Measurements from ENCODE around the gene AURKAIP1. TPM values are rescaled to one million over a fixed set of nuclear protein-coding genes. Genes with fewer than 3 reads are reported as not detected.
A peak's percentile ranks its signal among the peaks of the same experiment; 100 is the strongest.

Gene AURKAIP1
- total and polyA plus RNA-seq, 2 of the 13 experiments (the other 11 are each of a cell fraction or from before 2014, with no cell fraction given), result 69.5 to 175 TPM

- peak; percentile 47; the same call in 1 of the 2 replicates for TF ChIP-seq ZNF503 (CRISPR knock-in tag; IDR thresholded peaks at IDR 0.05)
- peak; percentile 15; the same call in 1 of the 2 replicates for TF ChIP-seq JUNB (CRISPR knock-in tag; IDR thresholded peaks at IDR 0.05; ENCODE audit: borderline replicate concordance)
- TF ChIP-seq MTERF4 (CRISPR knock-in tag; IDR thresholded peaks at IDR 0.05), result no peak; the same call in 1 of the 2 replicates
- no peak for TF ChIP-seq SMYD3 (CRISPR knock-in tag; IDR thresholded peaks at IDR 0.05)
- TF ChIP-seq SALL1 (CRISPR knock-in tag; IDR thresholded peaks at IDR 0.05), result peak; percentile 90
- no peak for TF ChIP-seq ZNF770 (CRISPR knock-in tag; IDR thresholded peaks at IDR 0.05)
- TF ChIP-seq FLYWCH1 (CRISPR knock-in tag; IDR thresholded peaks at IDR 0.05), result no peak
- no peak; the same call in 1 of the 2 replicates for TF ChIP-seq ZNF543 (CRISPR knock-in tag; IDR thresholded peaks at IDR 0.05)
- TF ChIP-seq PRDM15 (CRISPR knock-in tag; IDR thresholded peaks at IDR 0.05), result no peak
- peak; percentile 37; the same call in 1 of the 2 replicates for TF ChIP-seq ZNF121 (CRISPR knock-in tag; IDR thresholded peaks at IDR 0.05)
- TF ChIP-seq MXI1 (IDR thresholded peaks at IDR 0.05; ENCODE audit: borderline replicate concordance, low read depth, low read length), result peak; percentile 85; the same call in 1 of the 3 replicates
- peak; percentile 59 for TF ChIP-seq ZNF772 (CRISPR knock-in tag; IDR thresholded peaks at IDR 0.05)
- TF ChIP-seq EHMT2 (IDR thresholded peaks at IDR 0.05; ENCODE audit: borderline replicate concordance, low read depth, low read length), result no peak
- no peak for TF ChIP-seq PREB (CRISPR knock-in tag; IDR thresholded peaks at IDR 0.05)
- no peak for TF ChIP-seq SMC3 (IDR thresholded peaks at IDR 0.05; ENCODE audit: low read length)
- peak; percentile 36; the same call in 1 of the 2 replicates for TF ChIP-seq JDP2 (CRISPR knock-in tag; IDR thresholded peaks at IDR 0.05; ENCODE audit: borderline replicate concordance)
- no peak for TF ChIP-seq GABPA (IDR thresholded peaks at IDR 0.05; ENCODE audit: low read depth, low read length)
- peak; percentile 98 for TF ChIP-seq GABPA (CRISPR knock-in tag; IDR thresholded peaks at IDR 0.05; ENCODE audit: low read depth)
- no peak for TF ChIP-seq ZFP90 (CRISPR knock-in tag; IDR thresholded peaks at IDR 0.05; ENCODE audit: borderline replicate concordance)
- peak; percentile 90 for TF ChIP-seq ETV5 (CRISPR knock-in tag; IDR thresholded peaks at IDR 0.05; ENCODE audit: borderline replicate concordance)
Measured at GRCh38 chr1:1406821-1407635, 32.0 kb upstream of the AURKAIP1 start, which contains the start of gene MRPL20 (continued).
